Muscle of leg (tissue), 11 donors: ENCODE data around the gene SLC5A2. TPM values are rescaled to one million over a fixed set of nuclear protein-coding genes. Genes with fewer than 3 reads are reported as not detected.
"Not testable (repeated sequence)": the region's sequence is repeated elsewhere in the genome, so short reads cannot be mapped to it uniquely, and the experiment has no call there.

Experiments used
- DNase-seq: peaks from one replicate; pipeline ENCODE4 v3.0.0; 2013
- H3K27ac ChIP-seq: one replicate; pipeline ENCODE4 v1.5.1; 2013; ENCODE audit warnings: mild to moderate bottlenecking, low read length, control low read depth
- H3K27me3 ChIP-seq: one replicate; pipeline ENCODE4 v1.6.1; 2013; ENCODE audit warnings: low read length; ENCODE audit not compliant: control insufficient read depth, insufficient read depth
- H3K36me3 ChIP-seq: one replicate; pipeline ENCODE4 v1.6.1; 2013; ENCODE audit warnings: low read length; ENCODE audit not compliant: control insufficient read depth, insufficient read depth
- H3K4me1 ChIP-seq: one replicate; pipeline ENCODE4 v1.6.1; 2013; ENCODE audit warnings: low read length; ENCODE audit not compliant: control insufficient read depth, insufficient read depth
- H3K4me3 ChIP-seq: one replicate; pipeline ENCODE4 v1.5.1; 2013; ENCODE audit warnings: low read length, control low read depth
- H3K9me3 ChIP-seq: replicated peaks from 2 replicates; pipeline ENCODE4 v1.6.1; 2013; ENCODE audit warnings: low read depth, low read length; ENCODE audit not compliant: control insufficient read depth
- WGBS: methylation state at CpG from one replicate; pipeline ENCODE4 v1.1.5; 2013; ENCODE audit warnings: missing lambda C conversion rate; ENCODE audit not compliant: insufficient coverage; 5-methylcytosine and 5-hydroxymethylcytosine counted together
- polyA plus RNA-seq, 8 donors: library from polyadenylated mRNA; unstranded; fragments of 120-200 nt; gene quantifications; one replicate each; pipeline versions ENCODE4 v1.2.1 to v1.2.3, GENCODE V29; 2013; ENCODE audit warnings: inconsistent platforms in 1 of 8, low replicate concordance in 1 of 8; ENCODE audit not compliant: insufficient read length in 8 of 8, insufficient read depth in 1 of 8
- total RNA-seq: library from RNA; stranded (reverse); fragments of 120-200 nt; gene quantifications from one replicate; pipeline ENCODE4 v1.2.4, GENCODE V29; 2013

SLC5A2 gene
- total and polyA plus RNA-seq, 9 donors: 0.44 to 11.6 (median 8.7) TPM

GRCh38 chr16:31539762-31540161 lies 56.8 kb downstream of the SLC5A2 start:
- not testable (repeated sequence) for H3K4me1 ChIP-seq, H3K27ac ChIP-seq, H3K36me3 ChIP-seq, H3K9me3 ChIP-seq, DNase-seq, H3K4me3 ChIP-seq
- WGBS: no CpG with 5 or more reads among the region's 4 CpGs
- peaks cover 22% of the 10 kb centered on the region for H3K27me3 ChIP-seq

Other genes starting within 250 kb of the SLC5A2 start
- 3.4 TPM for gene ITGAM, start 223.1 kb upstream of the SLC5A2 start, total RNA-seq
- 1 to 10 TPM; 3.0 to 4.5 (median 4.0) TPM for gene ITGAM, start 223.1 kb upstream of the SLC5A2 start, polyA plus RNA-seq
- 0.35 TPM for gene ITGAX, start 127.9 kb upstream of the SLC5A2 start, total RNA-seq
- 1 to 10 TPM in 3 of 8 donors, under 1 TPM in 5; 0.43 to 1.7 (median 0.77) TPM for gene ITGAX, start 127.9 kb upstream of the SLC5A2 start, polyA plus RNA-seq
- gene ITGAD, start 89.8 kb upstream of the SLC5A2 start, total RNA-seq: 0.04 TPM
- gene ITGAD, start 89.8 kb upstream of the SLC5A2 start, polyA plus RNA-seq: 1 to 10 TPM in 2 of 8 donors, under 1 TPM in 6; 0.05 to 1.1 (median 0.50) TPM
- 131 TPM for gene COX6A2, start 54.8 kb upstream of the SLC5A2 start, total RNA-seq
- gene COX6A2, start 54.8 kb upstream of the SLC5A2 start, polyA plus RNA-seq: 100 to 1,000 TPM; 174 to 387 (median 282) TPM
- 1.2 TPM for gene ZNF843, start 40.3 kb upstream of the SLC5A2 start, total RNA-seq
- gene ZNF843, start 40.3 kb upstream of the SLC5A2 start, polyA plus RNA-seq: 1 to 10 TPM; 2.3 to 3.4 (median 3.0) TPM
- gene ARMC5, start 23.6 kb upstream of the SLC5A2 start, total RNA-seq: 6.3 TPM
- gene ARMC5, start 23.6 kb upstream of the SLC5A2 start, polyA plus RNA-seq: 10 to 100 TPM in 3 of 8 donors, 1 to 10 TPM in 5; 8.5 to 10.8 (median 9.1) TPM
- 29.9 TPM for gene TGFB1I1, start 11.0 kb upstream of the SLC5A2 start, total RNA-seq
- gene TGFB1I1, start 11.0 kb upstream of the SLC5A2 start, polyA plus RNA-seq: 100 to 1,000 TPM in 1 of 8 donors, 10 to 100 TPM in 7; 67.1 to 127 (median 86.0) TPM
- 34.7 TPM for gene RUSF1, start 25.3 kb downstream of the SLC5A2 start, total RNA-seq
- 10 to 100 TPM; 43.7 to 57.8 (median 50.1) TPM for gene RUSF1, start 25.3 kb downstream of the SLC5A2 start, polyA plus RNA-seq
- 19.2 TPM for gene AHSP, start 44.8 kb downstream of the SLC5A2 start, total RNA-seq
- 10 to 100 TPM in 5 of 8 donors, 1 to 10 TPM in 3; 6.7 to 22.8 (median 17.4) TPM for gene AHSP, start 44.8 kb downstream of the SLC5A2 start, polyA plus RNA-seq